ENCODE data around the gene INSM1. TPM values are rescaled to one million over a fixed set of nuclear protein-coding genes. Genes with fewer than 3 reads are reported as not detected.

The INSM1 gene
- total RNA-seq, 1 experiment from 2014 or later: 3.3 TPM

DNA sequence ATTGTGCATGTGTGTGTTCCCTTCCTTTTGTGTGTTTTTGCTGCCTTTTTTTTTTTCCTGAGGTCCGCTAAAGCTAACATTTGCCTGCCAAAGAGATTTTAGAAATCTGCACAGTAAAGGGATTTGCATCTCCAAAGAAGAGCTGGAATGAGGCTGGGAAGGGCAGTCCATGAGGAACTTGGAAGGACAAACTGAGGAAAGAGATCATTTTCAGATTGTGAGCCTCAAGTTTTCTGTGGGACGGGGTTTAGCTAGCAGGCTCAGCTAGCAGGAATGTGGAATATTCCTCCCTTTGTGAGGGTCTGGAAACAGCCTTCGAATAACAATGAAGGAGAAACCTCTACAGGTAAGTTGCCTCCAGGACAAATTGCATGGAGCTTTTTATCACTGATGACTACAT is 3.8 kb downstream of the INSM1 start:
- H3K27ac Mint-ChIP-seq: peak overlapping the region; percentile 94
- DNase-seq (ENCODE audit: low spot score) (no peak), ATAC-seq (peak; percentile 14)
- peaks cover 3% of the 10 kb centered on the region; the same call in 1 of the 2 replicates for H3K9me3 Mint-ChIP-seq
- TF ChIP-seq NFE2L1 (CRISPR knock-in tag; IDR thresholded peaks at IDR 0.05) (no peak), NR2C2 (CRISPR knock-in tag; IDR thresholded peaks at IDR 0.05) (no peak), SMAD3 (CRISPR knock-in tag; IDR thresholded peaks at IDR 0.05; ENCODE audit: borderline replicate concordance) (no peak), JAZF1 (CRISPR knock-in tag; IDR thresholded peaks at IDR 0.05) (no peak), TP53 (CRISPR knock-in tag; IDR thresholded peaks at IDR 0.05) (no peak), SOX15 (CRISPR knock-in tag; IDR thresholded peaks at IDR 0.05) (no peak), ZBTB21 (CRISPR knock-in tag; IDR thresholded peaks at IDR 0.05; ENCODE audit: borderline replicate concordance) (no peak), FOXP1 (CRISPR knock-in tag; IDR thresholded peaks at IDR 0.05; ENCODE audit: borderline replicate concordance) (no peak), ATF1 (CRISPR knock-in tag; IDR thresholded peaks at IDR 0.05) (no peak), RORB (CRISPR knock-in tag; IDR thresholded peaks at IDR 0.05) (no peak), ZNF263 (CRISPR knock-in tag; IDR thresholded peaks at IDR 0.05; ENCODE audit: low read depth) (no peak)
- TF ChIP-seq, protein P1, sequence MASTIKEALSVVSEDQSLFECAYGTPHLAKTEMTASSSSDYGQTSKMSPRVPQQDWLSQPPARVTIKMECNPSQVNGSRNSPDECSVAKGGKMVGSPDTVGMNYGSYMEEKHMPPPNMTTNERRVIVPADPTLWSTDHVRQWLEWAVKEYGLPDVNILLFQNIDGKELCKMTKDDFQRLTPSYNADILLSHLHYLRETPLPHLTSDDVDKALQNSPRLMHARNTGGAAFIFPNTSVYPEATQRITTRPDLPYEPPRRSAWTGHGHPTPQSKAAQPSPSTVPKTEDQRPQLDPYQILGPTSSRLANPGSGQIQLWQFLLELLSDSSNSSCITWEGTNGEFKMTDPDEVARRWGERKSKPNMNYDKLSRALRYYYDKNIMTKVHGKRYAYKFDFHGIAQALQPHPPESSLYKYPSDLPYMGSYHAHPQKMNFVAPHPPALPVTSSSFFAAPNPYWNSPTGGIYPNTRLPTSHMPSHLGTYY (CRISPR knock-in tag; IDR thresholded peaks at IDR 0.05): no peak
- TF ChIP-seq, protein P2, sequence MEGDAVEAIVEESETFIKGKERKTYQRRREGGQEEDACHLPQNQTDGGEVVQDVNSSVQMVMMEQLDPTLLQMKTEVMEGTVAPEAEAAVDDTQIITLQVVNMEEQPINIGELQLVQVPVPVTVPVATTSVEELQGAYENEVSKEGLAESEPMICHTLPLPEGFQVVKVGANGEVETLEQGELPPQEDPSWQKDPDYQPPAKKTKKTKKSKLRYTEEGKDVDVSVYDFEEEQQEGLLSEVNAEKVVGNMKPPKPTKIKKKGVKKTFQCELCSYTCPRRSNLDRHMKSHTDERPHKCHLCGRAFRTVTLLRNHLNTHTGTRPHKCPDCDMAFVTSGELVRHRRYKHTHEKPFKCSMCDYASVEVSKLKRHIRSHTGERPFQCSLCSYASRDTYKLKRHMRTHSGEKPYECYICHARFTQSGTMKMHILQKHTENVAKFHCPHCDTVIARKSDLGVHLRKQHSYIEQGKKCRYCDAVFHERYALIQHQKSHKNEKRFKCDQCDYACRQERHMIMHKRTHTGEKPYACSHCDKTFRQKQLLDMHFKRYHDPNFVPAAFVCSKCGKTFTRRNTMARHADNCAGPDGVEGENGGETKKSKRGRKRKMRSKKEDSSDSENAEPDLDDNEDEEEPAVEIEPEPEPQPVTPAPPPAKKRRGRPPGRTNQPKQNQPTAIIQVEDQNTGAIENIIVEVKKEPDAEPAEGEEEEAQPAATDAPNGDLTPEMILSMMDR (IDR thresholded peaks at IDR 0.05): no peak
- TF ChIP-seq, protein P3, sequence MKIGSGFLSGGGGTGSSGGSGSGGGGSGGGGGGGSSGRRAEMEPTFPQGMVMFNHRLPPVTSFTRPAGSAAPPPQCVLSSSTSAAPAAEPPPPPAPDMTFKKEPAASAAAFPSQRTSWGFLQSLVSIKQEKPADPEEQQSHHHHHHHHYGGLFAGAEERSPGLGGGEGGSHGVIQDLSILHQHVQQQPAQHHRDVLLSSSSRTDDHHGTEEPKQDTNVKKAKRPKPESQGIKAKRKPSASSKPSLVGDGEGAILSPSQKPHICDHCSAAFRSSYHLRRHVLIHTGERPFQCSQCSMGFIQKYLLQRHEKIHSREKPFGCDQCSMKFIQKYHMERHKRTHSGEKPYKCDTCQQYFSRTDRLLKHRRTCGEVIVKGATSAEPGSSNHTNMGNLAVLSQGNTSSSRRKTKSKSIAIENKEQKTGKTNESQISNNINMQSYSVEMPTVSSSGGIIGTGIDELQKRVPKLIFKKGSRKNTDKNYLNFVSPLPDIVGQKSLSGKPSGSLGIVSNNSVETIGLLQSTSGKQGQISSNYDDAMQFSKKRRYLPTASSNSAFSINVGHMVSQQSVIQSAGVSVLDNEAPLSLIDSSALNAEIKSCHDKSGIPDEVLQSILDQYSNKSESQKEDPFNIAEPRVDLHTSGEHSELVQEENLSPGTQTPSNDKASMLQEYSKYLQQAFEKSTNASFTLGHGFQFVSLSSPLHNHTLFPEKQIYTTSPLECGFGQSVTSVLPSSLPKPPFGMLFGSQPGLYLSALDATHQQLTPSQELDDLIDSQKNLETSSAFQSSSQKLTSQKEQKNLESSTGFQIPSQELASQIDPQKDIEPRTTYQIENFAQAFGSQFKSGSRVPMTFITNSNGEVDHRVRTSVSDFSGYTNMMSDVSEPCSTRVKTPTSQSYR (CRISPR knock-in tag; IDR thresholded peaks at IDR 0.05): no peak
- TF ChIP-seq, protein P4, sequence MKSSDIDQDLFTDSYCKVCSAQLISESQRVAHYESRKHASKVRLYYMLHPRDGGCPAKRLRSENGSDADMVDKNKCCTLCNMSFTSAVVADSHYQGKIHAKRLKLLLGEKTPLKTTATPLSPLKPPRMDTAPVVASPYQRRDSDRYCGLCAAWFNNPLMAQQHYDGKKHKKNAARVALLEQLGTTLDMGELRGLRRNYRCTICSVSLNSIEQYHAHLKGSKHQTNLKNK (CRISPR knock-in tag; IDR thresholded peaks at IDR 0.05): no peak
- TF ChIP-seq, protein P5, sequence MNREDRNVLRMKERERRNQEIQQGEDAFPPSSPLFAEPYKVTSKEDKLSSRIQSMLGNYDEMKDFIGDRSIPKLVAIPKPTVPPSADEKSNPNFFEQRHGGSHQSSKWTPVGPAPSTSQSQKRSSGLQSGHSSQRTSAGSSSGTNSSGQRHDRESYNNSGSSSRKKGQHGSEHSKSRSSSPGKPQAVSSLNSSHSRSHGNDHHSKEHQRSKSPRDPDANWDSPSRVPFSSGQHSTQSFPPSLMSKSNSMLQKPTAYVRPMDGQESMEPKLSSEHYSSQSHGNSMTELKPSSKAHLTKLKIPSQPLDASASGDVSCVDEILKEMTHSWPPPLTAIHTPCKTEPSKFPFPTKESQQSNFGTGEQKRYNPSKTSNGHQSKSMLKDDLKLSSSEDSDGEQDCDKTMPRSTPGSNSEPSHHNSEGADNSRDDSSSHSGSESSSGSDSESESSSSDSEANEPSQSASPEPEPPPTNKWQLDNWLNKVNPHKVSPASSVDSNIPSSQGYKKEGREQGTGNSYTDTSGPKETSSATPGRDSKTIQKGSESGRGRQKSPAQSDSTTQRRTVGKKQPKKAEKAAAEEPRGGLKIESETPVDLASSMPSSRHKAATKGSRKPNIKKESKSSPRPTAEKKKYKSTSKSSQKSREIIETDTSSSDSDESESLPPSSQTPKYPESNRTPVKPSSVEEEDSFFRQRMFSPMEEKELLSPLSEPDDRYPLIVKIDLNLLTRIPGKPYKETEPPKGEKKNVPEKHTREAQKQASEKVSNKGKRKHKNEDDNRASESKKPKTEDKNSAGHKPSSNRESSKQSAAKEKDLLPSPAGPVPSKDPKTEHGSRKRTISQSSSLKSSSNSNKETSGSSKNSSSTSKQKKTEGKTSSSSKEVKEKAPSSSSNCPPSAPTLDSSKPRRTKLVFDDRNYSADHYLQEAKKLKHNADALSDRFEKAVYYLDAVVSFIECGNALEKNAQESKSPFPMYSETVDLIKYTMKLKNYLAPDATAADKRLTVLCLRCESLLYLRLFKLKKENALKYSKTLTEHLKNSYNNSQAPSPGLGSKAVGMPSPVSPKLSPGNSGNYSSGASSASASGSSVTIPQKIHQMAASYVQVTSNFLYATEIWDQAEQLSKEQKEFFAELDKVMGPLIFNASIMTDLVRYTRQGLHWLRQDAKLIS (CRISPR knock-in tag; IDR thresholded peaks at IDR 0.05; ENCODE audit: borderline replicate concordance): no peak
- peak overlapping the region; percentile 57 for H3K4me3 Mint-ChIP-seq
- ChIA-PET CTCF (interaction anchor here (0.9 to 3.4 kb wide), 6 partner anchors 9 to 223 kb away, joined by 3 to 23 read pairs (median 4); no protein-coding TSS in a partner anchor), POLR2A (interaction anchor here (0.7 kb wide), 1 partner anchor 182 kb away, joined by 3 read pairs; no protein-coding TSS in a partner anchor)
- H3K4me1 Mint-ChIP-seq: peaks cover 40% of the 10 kb centered on the region
- no peaks in the 10 kb centered on the region for H3K36me3 Mint-ChIP-seq
- peaks cover 73% of the 10 kb centered on the region for H3K27me3 Mint-ChIP-seq (ENCODE audit: low read depth)

Data from WTC11 (cell line).